Vagina (tissue), 2 donors: ENCODE results near the gene BAMBI. TPM values are rescaled to one million over a fixed set of nuclear protein-coding genes. Genes with fewer than 3 reads are reported as not detected.
A peak's percentile ranks its signal among the peaks of the same experiment; 100 is the strongest.

Experiments
- DNase-seq, 2 donors: peaks; one replicate each; pipeline ENCODE4 v3.0.0-alpha.2; 2017; ENCODE audit errors: extremely low spot score in 2 of 2
- H3K27ac ChIP-seq: fragments of 200-600 bp; sonication (generic); one replicate; pipeline ENCODE4 v1.5.1; 2019
- H3K27me3 ChIP-seq: fragments of 200-600 bp; sonication (generic); one replicate; pipeline ENCODE4 v1.5.1; 2019
- H3K36me3 ChIP-seq, 2 donors: fragments of 200-600 bp; sonication (generic); one replicate each; pipeline ENCODE4 v1.5.1; 2017 to 2019
- H3K4me1 ChIP-seq: fragments of 200-600 bp; sonication (generic); one replicate; pipeline ENCODE4 v1.5.1; 2019
- H3K4me3 ChIP-seq, 2 donors: fragments of 200-600 bp; sonication (generic); 1 replicate in 1 of 2; 2 replicates in 1 of 2; pipeline ENCODE4 v1.5.1; 2016 to 2019
- H3K9me3 ChIP-seq: fragments of 200-600 bp; sonication (generic); one replicate; pipeline ENCODE4 v1.5.1; 2019
- CTCF ChIP-seq, 3 experiments: fragments of 450-650 bp in 2 of 3; fragments of 200-600 bp in 1 of 3; sonication (generic) in 1 of 3; IDR thresholded peaks; one replicate each; pipeline ENCODE4 v1.5.1; 2017 to 2019; ENCODE audit warnings: antibody characterized with exemption in 3 of 3, mild to moderate bottlenecking in 2 of 3, moderate library complexity in 2 of 3
- POLR2A ChIP-seq, 2 donors: fragments of 450-650 bp; IDR thresholded peaks; one replicate each; pipeline ENCODE4 v1.6.1; 2017; ENCODE audit warnings: antibody characterized with exemption in 2 of 2, mild to moderate bottlenecking in 2 of 2, moderate library complexity in 2 of 2
- POLR2AphosphoS5 ChIP-seq, 2 donors: sonication (generic); formaldehyde crosslinking; IDR thresholded peaks; one replicate each; pipeline ENCODE4 v1.9.0; 2017; ENCODE audit warnings: antibody characterized with exemption in 2 of 2, mild to moderate bottlenecking in 2 of 2, low read depth in 1 of 2; ENCODE audit not compliant: insufficient read depth in 1 of 2
- intact Hi-C: fragments of 100-400 bp; cut with DNase I; formaldehyde crosslinking; loops from one replicate; pipeline ENCODE4 v1.15.1; 2023
- total RNA-seq: library from RNA; depleted of rRNA; stranded (reverse); fragments of >200 nt; gene quantifications from one replicate; pipeline ENCODE4 v1.2.3, GENCODE V29; 2016

BAMBI gene
- total RNA-seq, 1 donor from 2014 or later = 10.8 TPM

GRCh38 chr10:28717656-28718201 is 40.4 kb downstream of the BAMBI start:
- Histone ChIP-seq H3K36me3 (no peaks in the 10 kb centered on the region), H3K4me1 (peaks cover 12% of the 10 kb centered on the region), H3K27ac (no peak overlapping the region), H3K4me3 (no peak overlapping the region), H3K9me3 (no peaks in the 10 kb centered on the region), H3K27me3 (no peaks in the 10 kb centered on the region)
- DNase-seq = no peak
- intact Hi-C loops = no loop called here
- no peak for TF ChIP-seq POLR2A (IDR thresholded peaks at IDR 0.05)
- no peak for TF ChIP-seq CTCF (IDR thresholded peaks at IDR 0.05)
- TF ChIP-seq POLR2AphosphoS5 (IDR thresholded peaks at IDR 0.05; ENCODE audit: insufficient read depth in 1 of 2, low read depth in 1 of 2) = no peak

- intact Hi-C loops = no loop called here
- no peaks in the 10 kb centered on the region for H3K27me3 ChIP-seq
- H3K4me3 ChIP-seq = no peak overlapping the region
- H3K36me3 ChIP-seq = no peaks in the 10 kb centered on the region
- H3K9me3 ChIP-seq = no peaks in the 10 kb centered on the region
- H3K4me1 ChIP-seq = peaks cover 12% of the 10 kb centered on the region
- no peak for DNase-seq
- TF ChIP-seq POLR2AphosphoS5 (IDR thresholded peaks at IDR 0.05; ENCODE audit: insufficient read depth in 1 of 2, low read depth in 1 of 2) = no peak
- TF ChIP-seq POLR2A (IDR thresholded peaks at IDR 0.05) = no peak
- TF ChIP-seq CTCF (IDR thresholded peaks at IDR 0.05) = no peak
- no peak overlapping the region for H3K27ac ChIP-seq
Measured at GRCh38 chr10:28719789-28720436, 42.6 kb downstream of the BAMBI start.

GRCh38 chr10:28721318-28721951 is 44.1 kb downstream of the BAMBI start:
- no peaks in the 10 kb centered on the region for H3K27me3 ChIP-seq
- H3K4me1 ChIP-seq = peaks cover 12% of the 10 kb centered on the region
- no peaks in the 10 kb centered on the region for H3K9me3 ChIP-seq
- H3K4me3 ChIP-seq = no peak overlapping the region
- TF ChIP-seq POLR2A (IDR thresholded peaks at IDR 0.05) = no peak
- no peak for TF ChIP-seq POLR2AphosphoS5 (IDR thresholded peaks at IDR 0.05; ENCODE audit: insufficient read depth in 1 of 2, low read depth in 1 of 2)
- TF ChIP-seq CTCF (IDR thresholded peaks at IDR 0.05) = no peak
- H3K36me3 ChIP-seq = no peaks in the 10 kb centered on the region
- intact Hi-C loops = no loop called here
- no peak for DNase-seq
- H3K27ac ChIP-seq = no peak overlapping the region

- intact Hi-C loops = no loop called here
- Histone ChIP-seq H3K4me3 (peak overlapping the region; percentile 37 to 38), H3K4me1 (peaks cover 12% of the 10 kb centered on the region), H3K27me3 (no peaks in the 10 kb centered on the region), H3K9me3 (no peaks in the 10 kb centered on the region), H3K27ac (no peak overlapping the region), H3K36me3 (no peaks in the 10 kb centered on the region)
- TF ChIP-seq CTCF (IDR thresholded peaks at IDR 0.05) (no peak), POLR2AphosphoS5 (IDR thresholded peaks at IDR 0.05; ENCODE audit: insufficient read depth in 1 of 2, low read depth in 1 of 2) (peak in 1 of 2 donors; percentile 27)
- DNase-seq = no peak
Measured at GRCh38 chr10:28722065-28722803, 44.9 kb downstream of the BAMBI start.
